ENCODE data around the gene MGAT4A.

DNA sequence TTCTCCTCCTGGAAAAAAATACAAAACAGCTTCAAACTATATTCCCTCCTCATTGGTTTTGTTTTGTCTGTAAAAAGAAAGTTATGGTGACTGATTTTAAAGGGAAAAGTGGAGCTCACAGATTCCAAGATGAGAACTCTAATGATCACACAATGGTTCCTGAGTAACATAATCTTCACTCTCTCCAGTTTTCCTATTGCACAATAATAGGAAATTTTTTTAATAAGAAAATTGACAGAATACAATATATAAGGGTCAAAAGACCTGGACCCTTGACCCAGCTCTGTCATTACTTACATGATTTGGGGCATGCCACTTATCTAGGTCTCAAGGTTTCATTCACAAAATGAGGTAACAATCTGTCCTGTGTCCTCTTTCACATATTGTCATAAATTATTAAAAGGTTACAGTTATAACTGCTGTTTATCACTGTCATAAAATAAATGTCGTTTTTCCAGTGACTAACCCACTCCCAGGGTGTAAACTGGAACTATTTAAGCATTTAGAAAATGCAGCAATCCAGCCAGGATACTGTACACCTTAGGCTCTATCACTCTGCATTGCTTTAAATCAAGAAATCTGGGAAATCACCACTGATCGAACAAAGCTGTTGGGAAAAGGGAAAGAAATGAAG is 4.1 kb downstream of the MGAT4A start:
- TF ChIP-seq EZH2 (IDR thresholded peaks at IDR 0.05) (no peak), POLR2AphosphoS5 (IDR thresholded peaks at IDR 0.05; ENCODE audit: borderline replicate concordance, low read depth, low read length) (no peak), FOXP2 (optimal IDR thresholded peaks at IDR 0.05; ENCODE audit: control extremely low read depth, extremely low read length, insufficient read depth) (no peak)
